ENCODE results near the gene MYO3A. TPM values are rescaled to one million over a fixed set of nuclear protein-coding genes. Genes with fewer than 3 reads are reported as not detected.

The MYO3A gene
- polyA plus RNA-seq, 3 donors = not detected

DNA sequence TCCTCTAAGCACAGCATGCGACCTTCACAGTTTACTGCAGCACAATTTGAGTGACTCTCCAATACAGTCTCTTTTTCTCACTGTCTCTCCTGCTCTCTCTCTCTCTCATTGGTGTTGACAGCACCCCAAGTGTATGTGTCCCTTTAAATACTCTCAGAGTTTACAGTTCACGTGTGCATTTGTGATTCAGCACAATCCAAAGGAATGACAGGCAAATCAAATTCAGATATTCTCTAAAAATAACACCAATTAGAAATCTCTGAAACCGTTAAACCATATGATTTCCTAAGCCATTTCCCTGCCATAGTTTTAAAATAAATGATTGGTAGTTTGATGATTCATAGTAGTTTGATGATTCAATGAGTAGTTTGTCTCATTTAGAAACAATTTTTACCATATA, 178.5 kb downstream of the MYO3A start:
- H2AFZ ChIP-seq (ENCODE audit: insufficient read depth, low read depth, low read length, poor library complexity, severe bottlenecking) = no peak overlapping the region
- 76% methylated on average over 2 of the region's 3 CpGs for WGBS (ENCODE audit: insufficient coverage)

GRCh38 chr10:26138613-26139012, 204.6 kb downstream of the MYO3A start:
- intact Hi-C loops (cut with micrococcal nuclease) = no loop called here
- H3K27ac Mint-ChIP-seq = no peak overlapping the region
- no peak overlapping the region for H3K4me3 Mint-ChIP-seq
- no peak for DNase-seq
- Histone ChIP-seq H4K20me1 (ENCODE audit: insufficient read depth, low read length) (no peaks in the 10 kb centered on the region), H3K36me3 (replicated peaks in 1 of 2; ENCODE audit: control insufficient read depth in 1 of 2, insufficient read depth in 2 of 2, low read length in 2 of 2) (no peaks in the 10 kb centered on the region), H3K27ac (ENCODE audit: low read depth in 1 of 2, low read length in 2 of 2) (no peak overlapping the region), H2AFZ (ENCODE audit: insufficient read depth, low read depth, low read length, poor library complexity, severe bottlenecking) (no peak overlapping the region), H3K27me3 (ENCODE audit: control insufficient read depth in 2 of 2, insufficient read depth in 2 of 2, low read length in 2 of 2) (no peaks in the 10 kb centered on the region), H3K4me3 (replicated peaks in 1 of 3; ENCODE audit: low read depth in 2 of 3, low read length in 3 of 3) (no peak overlapping the region), H3K4me1 (ENCODE audit: control insufficient read depth in 1 of 2, insufficient read depth in 2 of 2, low read length in 2 of 2) (no peaks in the 10 kb centered on the region), H3K9me3 (replicated peaks in 1 of 2; ENCODE audit: control insufficient read depth in 1 of 2, insufficient read depth in 1 of 2, low read length in 2 of 2) (peaks cover 0 to 10% of the 10 kb centered on the region in 2 donors), H3K79me2 (ENCODE audit: insufficient read depth, low read length) (no peaks in the 10 kb centered on the region), H3K9ac (ENCODE audit: insufficient read depth, low read length, poor library complexity, severe bottlenecking) (no peak overlapping the region), H3K4me2 (replicated peaks; ENCODE audit: extremely low read depth, low read length, poor library complexity, severe bottlenecking) (no peak overlapping the region)
- no peak for TF ChIP-seq CTCF (IDR thresholded peaks at IDR 0.05)
- WGBS (ENCODE audit: insufficient coverage) = 95% methylated on average over 2 of the region's 3 CpGs
- H3K27me3 Mint-ChIP-seq (ENCODE audit: low read depth in 3 of 3) = peaks cover 2 to 3% (median 2%) of the 10 kb centered on the region in 3 donors
- H3K4me1 Mint-ChIP-seq = no peaks in the 10 kb centered on the region
- H3K9me3 Mint-ChIP-seq = peaks cover 6 to 27% (median 13%) of the 10 kb centered on the region in 7 donors
- no peaks in the 10 kb centered on the region for H3K36me3 Mint-ChIP-seq

More for the DNA sequence above, 178.5 kb downstream of the MYO3A start:
- Mint-ChIP-seq H3K9me3 (peaks cover 0 to 4% (median 0%) of the 10 kb centered on the region in 7 donors), H3K27ac (no peak overlapping the region), H3K4me3 (no peak overlapping the region), H3K27me3 (ENCODE audit: low read depth in 3 of 3) (peaks cover 3 to 6% (median 4%) of the 10 kb centered on the region in 3 donors), H3K36me3 (no peaks in the 10 kb centered on the region), H3K4me1 (no peaks in the 10 kb centered on the region)
- no peaks in the 10 kb centered on the region for H3K9me3 ChIP-seq (replicated peaks in 1 of 2; ENCODE audit: control insufficient read depth in 1 of 2, insufficient read depth in 1 of 2, low read length in 2 of 2)
- DNase-seq = no peak
- H3K4me2 ChIP-seq (replicated peaks; ENCODE audit: extremely low read depth, low read length, poor library complexity, severe bottlenecking) = no peak overlapping the region
- no peaks in the 10 kb centered on the region for H3K4me1 ChIP-seq (ENCODE audit: control insufficient read depth in 1 of 2, insufficient read depth in 2 of 2, low read length in 2 of 2)
- H3K27ac ChIP-seq (ENCODE audit: low read depth in 1 of 2, low read length in 2 of 2) = no peak overlapping the region
- intact Hi-C loops (cut with micrococcal nuclease) = no loop called here
- H3K36me3 ChIP-seq (replicated peaks in 1 of 2; ENCODE audit: control insufficient read depth in 1 of 2, insufficient read depth in 2 of 2, low read length in 2 of 2) = no peaks in the 10 kb centered on the region
- no peak overlapping the region for H3K4me3 ChIP-seq (replicated peaks in 1 of 3; ENCODE audit: low read depth in 2 of 3, low read length in 3 of 3)
- no peaks in the 10 kb centered on the region for H3K27me3 ChIP-seq (ENCODE audit: control insufficient read depth in 2 of 2, insufficient read depth in 2 of 2, low read length in 2 of 2)
- TF ChIP-seq CTCF (IDR thresholded peaks at IDR 0.05) = no peak
- no peak overlapping the region for H3K9ac ChIP-seq (ENCODE audit: insufficient read depth, low read length, poor library complexity, severe bottlenecking)
- no peaks in the 10 kb centered on the region for H3K79me2 ChIP-seq (ENCODE audit: insufficient read depth, low read length)
- no peaks in the 10 kb centered on the region for H4K20me1 ChIP-seq (ENCODE audit: insufficient read depth, low read length)
